H9 (cell line): ENCODE data around the gene TTC7B. TPM values are rescaled to one million over a fixed set of nuclear protein-coding genes. Genes with fewer than 3 reads are reported as not detected.

Experiments
- DNase-seq: peaks from one replicate; pipeline ENCODE4 v3.0.0-alpha.2; 2017
- H2AFZ ChIP-seq: one replicate; pipeline ENCODE4 v1.6.1; 2013; ENCODE audit warnings: mild to moderate bottlenecking, low read length, control low read depth, moderate library complexity
- H2AK5ac ChIP-seq: 2 replicates; pipeline ENCODE4 v1.6.1; 2013; ENCODE audit warnings: low read length, control low read depth, mixed read lengths; ENCODE audit not compliant: insufficient read length
- H2BK120ac ChIP-seq: one replicate; pipeline ENCODE4 v1.6.1; 2013; ENCODE audit warnings: low read depth, mild to moderate bottlenecking, low read length, control low read depth, inconsistent platforms; ENCODE audit not compliant: poor library complexity, severe bottlenecking
- H2BK12ac ChIP-seq: 2 replicates; pipeline ENCODE4 v1.6.1; 2013; ENCODE audit warnings: low read length, control low read depth, mixed read lengths, low read depth; ENCODE audit not compliant: insufficient read length
- H2BK15ac ChIP-seq: 2 replicates; pipeline ENCODE4 v1.6.1; 2013; ENCODE audit warnings: low read depth, low read length, control low read depth
- H2BK20ac ChIP-seq: one replicate; pipeline ENCODE4 v1.6.1; 2013; ENCODE audit warnings: low read depth, mild to moderate bottlenecking, low read length, control low read depth, inconsistent platforms; ENCODE audit not compliant: poor library complexity, severe bottlenecking
- H2BK5ac ChIP-seq: 2 replicates; pipeline ENCODE4 v1.6.1; 2013; ENCODE audit warnings: low read length, control low read depth, mixed read lengths; ENCODE audit not compliant: insufficient read length
- H3K14ac ChIP-seq: 2 replicates; pipeline ENCODE4 v1.6.1; 2013; ENCODE audit warnings: low read length, control low read depth; ENCODE audit not compliant: insufficient read depth
- H3K18ac ChIP-seq: 2 replicates; pipeline ENCODE4 v1.6.1; 2013; ENCODE audit warnings: low read depth, mild to moderate bottlenecking, mixed read lengths, low read length, control low read depth; ENCODE audit not compliant: insufficient read length
- H3K23ac ChIP-seq: 2 replicates; pipeline ENCODE4 v1.6.1; 2013; ENCODE audit warnings: low read length, control low read depth, mixed read lengths, low read depth; ENCODE audit not compliant: insufficient read length
- H3K23me2 ChIP-seq: 2 replicates; pipeline ENCODE4 v1.6.1; 2013; ENCODE audit warnings: low read depth, mild to moderate bottlenecking, mixed read lengths, low read length, control low read depth; ENCODE audit not compliant: insufficient read length, poor library complexity, severe bottlenecking
- H3K27ac ChIP-seq: 2 replicates; pipeline ENCODE4 v1.5.1; 2013; ENCODE audit warnings: low read length, control low read depth, mixed read lengths, low read depth; ENCODE audit not compliant: insufficient read length
- H3K27me3 ChIP-seq: 2 replicates; pipeline ENCODE4 v1.6.1; 2013; ENCODE audit warnings: low read length, control low read depth, inconsistent platforms; ENCODE audit not compliant: insufficient read depth
- H3K4ac ChIP-seq: 2 replicates; pipeline ENCODE4 v1.6.1; 2013; ENCODE audit warnings: low read depth, mild to moderate bottlenecking, control low read depth, inconsistent platforms, low read length, moderate library complexity
- H3K4me1 ChIP-seq: 2 replicates; pipeline ENCODE4 v1.6.1; 2013; ENCODE audit warnings: low read length, control low read depth, inconsistent platforms; ENCODE audit not compliant: insufficient read depth
- H3K4me2 ChIP-seq: 2 replicates; pipeline ENCODE4 v1.6.1; 2013; ENCODE audit warnings: low read length, control low read depth, mixed read lengths; ENCODE audit not compliant: insufficient read length, insufficient read depth
- H3K56ac ChIP-seq: 2 replicates; pipeline ENCODE4 v1.6.1; 2013; ENCODE audit warnings: low read depth, mild to moderate bottlenecking, mixed read lengths, low read length, control low read depth; ENCODE audit not compliant: insufficient read length
- H3K79me1 ChIP-seq: 2 replicates; pipeline ENCODE4 v1.6.1; 2013; ENCODE audit warnings: low read depth, mild to moderate bottlenecking, moderate library complexity, low read length, control low read depth, inconsistent platforms; ENCODE audit not compliant: insufficient read depth, poor library complexity, severe bottlenecking
- H3K79me2 ChIP-seq: 2 replicates; pipeline ENCODE4 v1.6.1; 2013; ENCODE audit warnings: low read length, control low read depth, inconsistent platforms; ENCODE audit not compliant: insufficient read depth
- H3K9ac ChIP-seq: 2 replicates; pipeline ENCODE4 v1.6.1; 2013; ENCODE audit warnings: low read length, control low read depth, mixed read lengths; ENCODE audit not compliant: insufficient read length; ENCODE audit errors: extremely low read depth
- H3K9me3 ChIP-seq: one replicate; pipeline ENCODE4 v1.6.1; 2013; ENCODE audit warnings: low read depth, low read length, inconsistent platforms; ENCODE audit not compliant: control insufficient read depth
- H3T11ph ChIP-seq: one replicate; pipeline ENCODE4 v1.6.1; 2013; ENCODE audit warnings: mild to moderate bottlenecking, low read length, control low read depth, inconsistent platforms
- H4K20me1 ChIP-seq: one replicate; pipeline ENCODE4 v1.6.1; 2013; ENCODE audit not compliant: control insufficient read depth, insufficient read length, insufficient read depth
- H4K5ac ChIP-seq: 2 replicates; pipeline ENCODE4 v1.6.1; 2013; ENCODE audit warnings: low read depth, mild to moderate bottlenecking, mixed read lengths, low read length, control low read depth; ENCODE audit not compliant: insufficient read length
- H4K8ac ChIP-seq: replicated peaks from 2 replicates; pipeline ENCODE4 v1.6.1; 2013; ENCODE audit warnings: low read length, control low read depth, mixed read lengths, low read depth; ENCODE audit not compliant: insufficient read length
- H4K91ac ChIP-seq: 2 replicates; pipeline ENCODE4 v1.6.1; 2013; ENCODE audit warnings: low read depth, mild to moderate bottlenecking, moderate library complexity, mixed read lengths, low read length, control low read depth; ENCODE audit not compliant: insufficient read length
- H3K27ac Mint-ChIP-seq, 3 experiments: 2 replicates in 2 of 3; 3 replicates in 1 of 3; pipeline ENCODE4 v1.8.0; 2020 to 2021; ENCODE audit warnings: mixed read lengths in 3 of 3, mild to moderate bottlenecking in 1 of 3, moderate library complexity in 1 of 3
- H3K27me3 Mint-ChIP-seq: 2 replicates; pipeline ENCODE4 v1.8.0; 2021; ENCODE audit warnings: low read depth, mild to moderate bottlenecking, moderate library complexity, mixed read lengths
- H3K36me3 Mint-ChIP-seq, 3 experiments: 2 replicates in 2 of 3; 3 replicates in 1 of 3; pipeline ENCODE4 v1.8.0; 2020 to 2021; ENCODE audit warnings: low read depth in 3 of 3, mixed read lengths in 3 of 3; ENCODE audit not compliant: insufficient read depth in 1 of 3
- H3K4me1 Mint-ChIP-seq, 2 experiments: 2 replicates each; pipeline ENCODE4 v1.8.0; 2020; ENCODE audit warnings: mixed read lengths in 2 of 2
- H3K4me3 Mint-ChIP-seq, 2 experiments: 2 replicates in 1 of 2; 3 replicates in 1 of 2; pipeline ENCODE4 v1.8.0; 2020 to 2021; ENCODE audit warnings: mild to moderate bottlenecking in 2 of 2, mixed read lengths in 2 of 2, moderate library complexity in 1 of 2
- H3K9me3 Mint-ChIP-seq, 2 experiments: 2 replicates in 1 of 2; 3 replicates in 1 of 2; pipeline ENCODE4 v1.8.0; 2020; ENCODE audit warnings: mild to moderate bottlenecking in 2 of 2, mixed read lengths in 2 of 2, moderate library complexity in 1 of 2
- CTCF ChIP-seq: fragments of 200-600 bp; sonication (generic); conservative IDR thresholded peaks from 3 replicates; pipeline ENCODE4 v1.8.0; 2021; ENCODE audit warnings: antibody characterized with exemption, mild to moderate bottlenecking
- WGBS: extraction: QIAGEN DNeasy Blood & Tissue Kit; methylation state at CpG from one replicate; pipeline ENCODE4 v1.1.7; 2013; ENCODE audit warnings: missing lambda C conversion rate, low lambda C conversion rate, mixed read lengths; ENCODE audit not compliant: insufficient read length; ENCODE audit errors: extremely low coverage; 5-methylcytosine and 5-hydroxymethylcytosine counted together
- total RNA-seq: library from RNA; stranded (reverse); gene quantifications from 2 replicates; pipeline ENCODE4 v1.2.1, GENCODE V29; 2021

The TTC7B gene
- total RNA-seq, 1 experiment from 2014 or later = 33.7 TPM

- H3K9me3 Mint-ChIP-seq = no peaks in the 10 kb centered on the region
- Histone ChIP-seq H4K20me1 (no peaks in the 10 kb centered on the region), H3K9ac (no peak overlapping the region), H2AFZ (no peak overlapping the region), H3K56ac (no peak overlapping the region), H2BK12ac (no peak overlapping the region), H3K18ac (no peak overlapping the region), H3K27me3 (no peaks in the 10 kb centered on the region; the same call in 1 of the 2 replicates), H2BK5ac (no peak overlapping the region), H3K23me2 (no peaks in the 10 kb centered on the region), H3K4ac (no peak overlapping the region), H2BK15ac (no peak overlapping the region), H3K9me3 (no peaks in the 10 kb centered on the region), H3K79me1 (no peaks in the 10 kb centered on the region), H4K91ac (no peak overlapping the region), H3K4me2 (no peak overlapping the region), H4K8ac (no peak overlapping the region), H2BK120ac (no peak overlapping the region), H3K27ac (no peak overlapping the region), H3T11ph (no peak overlapping the region), H3K4me1 (no peaks in the 10 kb centered on the region; the same call in 1 of the 2 replicates), H4K5ac (no peak overlapping the region), H2AK5ac (no peak overlapping the region), H3K79me2 (no peaks in the 10 kb centered on the region), H3K23ac (no peak overlapping the region), H3K14ac (no peak overlapping the region), H2BK20ac (no peak overlapping the region)
- no peaks in the 10 kb centered on the region; a peak in 1 of 7 replicates for H3K36me3 Mint-ChIP-seq
- TF ChIP-seq CTCF = no peak
- H3K27ac Mint-ChIP-seq = peak overlapping the region in 2 of 3 experiments; percentile 91 to 92; a peak in 3 of 7 replicates
- DNase-seq = peak; percentile 72
- no peaks in the 10 kb centered on the region for H3K27me3 Mint-ChIP-seq
- WGBS = no CpG with 5 or more reads among the region's 3 CpGs
- no peak overlapping the region for H3K4me3 Mint-ChIP-seq
- H3K4me1 Mint-ChIP-seq = peaks cover 8 to 10% of the 10 kb centered on the region in 2 experiments
These were observed 34.3 kb upstream of the TTC7B start for GRCh38 chr14:90850487-90850886.
